ENCODE measurements around the gene ILDR2.

GRCh38 chr1:166981589-166981988 lies 6.2 kb upstream of the ILDR2 start:
- TF ChIP-seq, protein P1, sequence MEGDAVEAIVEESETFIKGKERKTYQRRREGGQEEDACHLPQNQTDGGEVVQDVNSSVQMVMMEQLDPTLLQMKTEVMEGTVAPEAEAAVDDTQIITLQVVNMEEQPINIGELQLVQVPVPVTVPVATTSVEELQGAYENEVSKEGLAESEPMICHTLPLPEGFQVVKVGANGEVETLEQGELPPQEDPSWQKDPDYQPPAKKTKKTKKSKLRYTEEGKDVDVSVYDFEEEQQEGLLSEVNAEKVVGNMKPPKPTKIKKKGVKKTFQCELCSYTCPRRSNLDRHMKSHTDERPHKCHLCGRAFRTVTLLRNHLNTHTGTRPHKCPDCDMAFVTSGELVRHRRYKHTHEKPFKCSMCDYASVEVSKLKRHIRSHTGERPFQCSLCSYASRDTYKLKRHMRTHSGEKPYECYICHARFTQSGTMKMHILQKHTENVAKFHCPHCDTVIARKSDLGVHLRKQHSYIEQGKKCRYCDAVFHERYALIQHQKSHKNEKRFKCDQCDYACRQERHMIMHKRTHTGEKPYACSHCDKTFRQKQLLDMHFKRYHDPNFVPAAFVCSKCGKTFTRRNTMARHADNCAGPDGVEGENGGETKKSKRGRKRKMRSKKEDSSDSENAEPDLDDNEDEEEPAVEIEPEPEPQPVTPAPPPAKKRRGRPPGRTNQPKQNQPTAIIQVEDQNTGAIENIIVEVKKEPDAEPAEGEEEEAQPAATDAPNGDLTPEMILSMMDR (IDR thresholded peaks at IDR 0.05 in 2 of 3, conservative IDR thresholded peaks at IDR 0.05 in 1 of 3; ENCODE audit: control insufficient read depth in 2 of 3, extremely low read depth in 1 of 3, insufficient read depth in 1 of 3, low read depth in 3 of 3, low read length in 3 of 3): no peak
- TF ChIP-seq TAF1 (IDR thresholded peaks at IDR 0.05; ENCODE audit: borderline replicate concordance, low read depth, low read length) (no peak), NRF1 (conservative IDR thresholded peaks at IDR 0.05; ENCODE audit: low read depth, low read length) (no peak), POLR2A (IDR thresholded peaks at IDR 0.05; ENCODE audit: low read depth, low read length) (no peak), SP1 (IDR thresholded peaks at IDR 0.05; ENCODE audit: low read depth, low read length) (no peak), GABPA (IDR thresholded peaks at IDR 0.05; ENCODE audit: low read depth) (no peak), MEF2A (IDR thresholded peaks at IDR 0.05; ENCODE audit: insufficient read depth, low read depth, low read length) (no peak), SREBF2 (IDR thresholded peaks at IDR 0.05; ENCODE audit: low read length) (no peak), EP300 (IDR thresholded peaks at IDR 0.05; ENCODE audit: borderline replicate concordance in 1 of 2, control insufficient read depth in 1 of 2, low read depth in 2 of 2, low read length in 2 of 2) (no peak), EZH2 (IDR thresholded peaks at IDR 0.05; ENCODE audit: borderline replicate concordance, control insufficient read depth, low read depth, low read length) (no peak), RFX5 (IDR thresholded peaks at IDR 0.05; ENCODE audit: low read depth, low read length) (no peak), FOXK2 (IDR thresholded peaks at IDR 0.05) (no peak), RAD21 (IDR thresholded peaks at IDR 0.05; ENCODE audit: insufficient read depth, low read depth, low read length) (no peak)
- TF ChIP-seq, protein P2, sequence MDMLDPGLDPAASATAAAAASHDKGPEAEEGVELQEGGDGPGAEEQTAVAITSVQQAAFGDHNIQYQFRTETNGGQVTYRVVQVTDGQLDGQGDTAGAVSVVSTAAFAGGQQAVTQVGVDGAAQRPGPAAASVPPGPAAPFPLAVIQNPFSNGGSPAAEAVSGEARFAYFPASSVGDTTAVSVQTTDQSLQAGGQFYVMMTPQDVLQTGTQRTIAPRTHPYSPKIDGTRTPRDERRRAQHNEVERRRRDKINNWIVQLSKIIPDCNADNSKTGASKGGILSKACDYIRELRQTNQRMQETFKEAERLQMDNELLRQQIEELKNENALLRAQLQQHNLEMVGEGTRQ (IDR thresholded peaks at IDR 0.05; ENCODE audit: borderline replicate concordance, low read depth, low read length): no peak
